Parathyroid adenoma (tissue), 2 donors: ENCODE measurements around the gene TRIM8.
A peak's percentile ranks its signal among the peaks of the same experiment; 100 is the strongest.
"Not testable (repeated sequence)": the region's sequence is repeated elsewhere in the genome, so short reads cannot be mapped to it uniquely, and the experiment has no call there.

Experiments
- H2AFZ ChIP-seq: fragments of 300-600 bp; sonication (generic); one replicate; pipeline ENCODE4 v1.7.0; 2017; ENCODE audit warnings: antibody characterized with exemption, mild to moderate bottlenecking
- H3K27ac ChIP-seq: fragments of 300-600 bp; sonication (generic); one replicate; pipeline ENCODE4 v1.7.0; 2017
- H3K27me3 ChIP-seq: fragments of 300-600 bp; sonication (generic); one replicate; pipeline ENCODE4 v1.7.0; 2017; ENCODE audit warnings: low read length; ENCODE audit not compliant: control insufficient read depth, insufficient read depth
- H3K36me3 ChIP-seq: fragments of 300-600 bp; sonication (generic); one replicate; pipeline ENCODE4 v1.7.0; 2017; ENCODE audit warnings: low read length; ENCODE audit not compliant: control insufficient read depth, insufficient read depth
- H3K4me1 ChIP-seq: fragments of 300-600 bp; sonication (generic); one replicate; pipeline ENCODE4 v1.7.0; 2017; ENCODE audit warnings: control low read depth
- H3K4me2 ChIP-seq: fragments of 300-600 bp; sonication (generic); one replicate; pipeline ENCODE4 v1.7.0; 2017; ENCODE audit warnings: low read length
- H3K4me3 ChIP-seq: fragments of 300-600 bp; sonication (generic); one replicate; pipeline ENCODE4 v1.7.0; 2017; ENCODE audit warnings: low read depth, low read length
- H3K79me2 ChIP-seq: fragments of 300-600 bp; sonication (generic); one replicate; pipeline ENCODE4 v1.7.0; 2017; ENCODE audit warnings: control low read depth
- H3K9ac ChIP-seq: fragments of 300-600 bp; sonication (generic); one replicate; pipeline ENCODE4 v1.7.0; 2017; ENCODE audit warnings: mild to moderate bottlenecking
- H3K9me3 ChIP-seq: fragments of 300-600 bp; sonication (generic); one replicate; pipeline ENCODE4 v1.7.0; 2017; ENCODE audit warnings: low read length; ENCODE audit not compliant: control insufficient read depth
- TF ChIP-seq, protein P1 (sequence below): fragments of 300-600 bp; sonication (generic); IDR thresholded peaks from one replicate; pipeline ENCODE4 v1.7.0; 2017; ENCODE audit warnings: antibody characterized with exemption, mild to moderate bottlenecking
- donor health status: primary hyperparathyroidism.

The TRIM8 gene

GRCh38 chr10:102665904-102666509, 21.7 kb downstream of the TRIM8 start:
- Histone ChIP-seq H3K4me1 (peaks cover 13% of the 10 kb centered on the region), H3K27ac (no peak overlapping the region), H3K9ac (no peak overlapping the region), H3K4me2 (no peak overlapping the region), H3K9me3 (no peaks in the 10 kb centered on the region), H2AFZ (peak overlapping the region; percentile 7), H3K36me3 (no peaks in the 10 kb centered on the region), H3K4me3 (no peak overlapping the region), H3K79me2 (no peaks in the 10 kb centered on the region), H3K27me3 (no peaks in the 10 kb centered on the region)
- TF ChIP-seq, protein P1, sequence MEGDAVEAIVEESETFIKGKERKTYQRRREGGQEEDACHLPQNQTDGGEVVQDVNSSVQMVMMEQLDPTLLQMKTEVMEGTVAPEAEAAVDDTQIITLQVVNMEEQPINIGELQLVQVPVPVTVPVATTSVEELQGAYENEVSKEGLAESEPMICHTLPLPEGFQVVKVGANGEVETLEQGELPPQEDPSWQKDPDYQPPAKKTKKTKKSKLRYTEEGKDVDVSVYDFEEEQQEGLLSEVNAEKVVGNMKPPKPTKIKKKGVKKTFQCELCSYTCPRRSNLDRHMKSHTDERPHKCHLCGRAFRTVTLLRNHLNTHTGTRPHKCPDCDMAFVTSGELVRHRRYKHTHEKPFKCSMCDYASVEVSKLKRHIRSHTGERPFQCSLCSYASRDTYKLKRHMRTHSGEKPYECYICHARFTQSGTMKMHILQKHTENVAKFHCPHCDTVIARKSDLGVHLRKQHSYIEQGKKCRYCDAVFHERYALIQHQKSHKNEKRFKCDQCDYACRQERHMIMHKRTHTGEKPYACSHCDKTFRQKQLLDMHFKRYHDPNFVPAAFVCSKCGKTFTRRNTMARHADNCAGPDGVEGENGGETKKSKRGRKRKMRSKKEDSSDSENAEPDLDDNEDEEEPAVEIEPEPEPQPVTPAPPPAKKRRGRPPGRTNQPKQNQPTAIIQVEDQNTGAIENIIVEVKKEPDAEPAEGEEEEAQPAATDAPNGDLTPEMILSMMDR, result no peak

DNA sequence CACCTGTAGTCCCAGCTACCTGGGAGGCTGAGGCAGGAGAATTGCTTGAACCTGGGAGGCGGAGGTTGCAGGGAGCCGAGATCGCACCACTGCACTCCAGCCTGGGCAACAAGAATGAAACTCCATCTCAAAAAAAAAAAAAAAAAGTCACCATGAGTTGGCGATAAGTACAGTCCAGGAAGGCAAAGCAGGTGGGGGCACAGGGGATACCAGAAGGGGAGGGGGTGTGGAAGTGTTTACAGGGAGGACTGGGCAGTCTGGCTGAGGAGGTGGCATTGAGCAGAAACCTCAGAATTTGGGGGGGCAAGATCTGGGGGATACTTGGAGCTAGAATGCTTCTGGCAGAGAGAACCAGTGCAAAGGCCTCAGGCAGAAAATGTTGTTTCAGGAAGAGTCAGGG, 23.1 kb downstream of the TRIM8 start:
- H3K36me3 ChIP-seq, H3K4me2 ChIP-seq, H3K4me3 ChIP-seq, H3K9me3 ChIP-seq, H3K79me2 ChIP-seq, H3K4me1 ChIP-seq, H2AFZ ChIP-seq, H3K27me3 ChIP-seq, H3K27ac ChIP-seq, H3K9ac ChIP-seq: not testable (repeated sequence)

DNA sequence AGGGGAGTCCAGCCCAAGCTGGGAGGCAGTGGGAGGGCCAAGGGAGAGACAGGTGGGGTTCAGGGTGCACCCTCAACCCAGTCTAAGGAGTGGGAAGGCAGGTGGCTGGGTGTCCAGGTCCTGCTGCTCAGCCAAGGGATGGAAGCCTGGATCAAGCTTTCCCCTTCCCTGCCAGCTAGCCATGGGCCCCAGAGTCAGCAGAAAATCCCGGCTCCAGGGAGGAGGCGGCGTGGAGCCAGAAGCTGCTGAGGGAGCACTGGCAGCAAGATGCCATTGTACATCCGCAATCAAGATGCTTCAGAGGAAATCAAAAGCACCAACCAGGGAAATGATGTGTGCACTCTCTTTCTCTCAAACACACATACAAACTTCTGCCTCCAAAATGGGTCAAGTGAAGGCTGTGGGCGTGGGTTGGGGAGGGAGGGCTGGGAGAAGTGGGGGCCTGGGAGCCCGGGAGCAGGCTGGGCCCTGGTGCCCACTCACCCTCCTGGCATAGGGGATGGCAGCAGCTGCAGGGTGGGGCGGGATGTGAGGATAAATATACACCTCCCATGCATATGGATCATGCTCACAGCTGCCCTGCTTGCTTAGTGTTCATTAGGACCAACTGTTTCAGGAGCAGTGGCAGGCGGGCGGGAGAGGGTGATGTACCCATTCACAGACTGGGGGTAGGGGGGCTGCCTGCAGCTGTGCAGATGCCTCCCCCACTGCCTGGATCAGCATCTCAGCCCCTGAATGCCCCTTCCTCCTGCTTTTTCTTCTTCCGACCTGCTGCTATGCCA, 24.2 kb downstream of the TRIM8 start:
- Histone ChIP-seq H3K79me2 (no peaks in the 10 kb centered on the region), H3K9me3 (no peaks in the 10 kb centered on the region), H3K27ac (no peak overlapping the region), H3K9ac (no peak overlapping the region), H3K27me3 (no peaks in the 10 kb centered on the region), H3K4me3 (no peak overlapping the region), H2AFZ (no peak overlapping the region), H3K4me2 (no peak overlapping the region), H3K36me3 (no peaks in the 10 kb centered on the region), H3K4me1 (peaks cover 16% of the 10 kb centered on the region)
- TF ChIP-seq, protein P1, result no peak

GRCh38 chr10:102669206-102670064, 25.2 kb downstream of the TRIM8 start:
- no peaks in the 10 kb centered on the region for H3K9me3 ChIP-seq
- H3K27me3 ChIP-seq, result no peaks in the 10 kb centered on the region
- H3K79me2 ChIP-seq, result no peaks in the 10 kb centered on the region
- H3K4me2 ChIP-seq, result no peak overlapping the region
- H3K9ac ChIP-seq, result no peak overlapping the region
- H3K4me3 ChIP-seq, result no peak overlapping the region
- H3K36me3 ChIP-seq, result no peaks in the 10 kb centered on the region
- no peak overlapping the region for H3K27ac ChIP-seq
- peaks cover 25% of the 10 kb centered on the region for H3K4me1 ChIP-seq
- H2AFZ ChIP-seq, result no peak overlapping the region
- TF ChIP-seq, protein P1, result peak; percentile 20

DNA sequence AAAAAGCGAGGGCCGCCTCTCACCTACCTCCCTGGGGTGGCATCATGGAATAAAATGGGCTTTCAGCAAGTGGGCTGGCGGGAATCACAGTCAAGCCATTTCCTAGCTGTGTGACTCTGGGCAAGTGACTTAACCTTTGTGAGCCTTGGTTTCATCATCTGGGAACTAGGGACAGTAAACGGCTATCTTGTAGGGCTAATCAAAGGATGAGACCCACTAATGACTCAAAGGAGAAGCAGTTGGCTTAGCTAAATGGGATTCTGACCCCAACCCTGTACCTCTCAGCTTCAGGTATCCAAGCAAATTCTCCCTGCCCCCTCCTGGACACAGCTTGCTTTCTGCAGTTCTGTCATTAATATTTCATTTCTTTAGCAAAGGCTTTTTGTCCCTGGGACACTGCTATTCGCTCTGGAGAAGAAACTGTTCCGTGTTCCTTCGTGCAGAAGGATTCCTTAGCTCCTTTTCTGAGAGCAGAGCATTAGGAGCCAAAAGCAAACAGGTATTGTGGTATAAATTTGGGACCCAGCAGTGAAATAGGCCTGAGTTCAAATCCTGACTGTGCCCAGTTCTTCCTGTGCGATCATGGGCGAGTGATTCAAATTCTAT, 25.9 kb downstream of the TRIM8 start:
- H3K79me2 ChIP-seq, result no peaks in the 10 kb centered on the region
- no peak overlapping the region for H3K9ac ChIP-seq
- H3K9me3 ChIP-seq, result no peaks in the 10 kb centered on the region
- no peak overlapping the region for H3K4me2 ChIP-seq
- no peaks in the 10 kb centered on the region for H3K27me3 ChIP-seq
- no peak overlapping the region for H3K27ac ChIP-seq
- peaks cover 33% of the 10 kb centered on the region for H3K4me1 ChIP-seq
- no peak overlapping the region for H2AFZ ChIP-seq
- H3K4me3 ChIP-seq, result no peak overlapping the region
- no peaks in the 10 kb centered on the region for H3K36me3 ChIP-seq
- TF ChIP-seq, protein P1, result peak; percentile 2
